Omental fat pad (tissue), 4 donors: ENCODE data around the gene SLAMF9. TPM values are rescaled to one million over a fixed set of nuclear protein-coding genes. Genes with fewer than 3 reads are reported as not detected.
"Not testable (repeated sequence)": the region's sequence is repeated elsewhere in the genome, so short reads cannot be mapped to it uniquely, and the experiment has no call there.

Source experiments
- ATAC-seq: fragments of 150-250 bp; one replicate; pipeline ENCODE4 v1.9.1; 2016; ENCODE audit warnings: mild to moderate bottlenecking, moderate library complexity; ENCODE audit not compliant: low FRiP score
- DNase-seq: peaks from one replicate; pipeline ENCODE4 v3.0.0-alpha.2; 2019; ENCODE audit warnings: low spot score
- total RNA-seq, 4 donors: library from RNA; depleted of rRNA; stranded (reverse); fragments of >200 nt; gene quantifications; one replicate each; pipeline ENCODE4 v1.1.0, GENCODE V29; 2016
- TF ChIP-seq, protein P1 (sequence below), 3 donors: fragments of 450-650 bp; IDR thresholded peaks; one replicate each; pipeline ENCODE4 v1.5.1; 2016 to 2017; ENCODE audit warnings: antibody characterized with exemption in 3 of 3, mild to moderate bottlenecking in 3 of 3, moderate library complexity in 2 of 3

The SLAMF9 gene
- total RNA-seq, 4 donors from 2014 or later = 0.56 to 7.2 (median 1.0) TPM; not detected in 1

DNA sequence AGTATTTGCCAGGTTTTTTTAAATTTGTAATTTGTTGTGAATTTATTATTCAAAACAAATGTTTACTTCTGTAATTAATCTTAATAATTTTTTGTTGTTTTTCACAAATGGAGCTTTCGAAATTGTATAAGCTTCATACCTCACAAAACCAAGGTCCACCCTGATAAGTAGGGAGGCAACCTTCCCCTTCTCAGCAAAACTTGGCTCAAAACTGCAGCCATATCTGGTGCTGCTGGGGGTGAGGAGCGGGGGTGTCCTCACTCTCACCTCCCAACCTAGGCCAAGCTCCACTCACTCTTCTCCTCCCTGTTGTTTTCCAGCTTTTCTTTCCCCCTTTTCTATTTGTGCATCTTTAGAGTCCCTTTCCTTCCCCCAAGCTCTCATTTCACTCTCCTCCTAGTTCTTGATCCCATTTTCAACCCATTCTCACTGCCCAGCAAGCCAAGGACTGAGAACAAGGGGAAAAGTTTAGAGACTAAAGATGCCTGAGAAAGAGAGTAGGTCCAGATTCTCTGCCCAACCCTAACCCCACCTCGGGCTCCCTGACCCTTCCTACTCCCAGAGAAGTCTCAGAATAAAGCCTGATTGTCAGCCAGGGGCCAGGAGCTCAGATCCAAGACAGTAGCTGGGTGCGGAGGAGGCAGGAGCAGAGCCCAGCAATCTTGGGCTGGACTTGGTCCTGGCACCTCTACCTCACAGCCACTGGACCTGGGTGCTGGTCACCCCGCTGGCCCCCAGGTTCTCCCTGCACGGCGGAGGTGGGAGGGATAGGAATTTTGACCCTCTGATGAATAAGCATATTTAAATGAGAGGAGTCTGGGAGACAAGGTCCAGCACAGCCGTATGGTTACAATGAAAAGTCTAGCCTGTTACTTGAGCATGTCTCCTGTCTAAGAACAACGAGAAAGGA lies 45.8 kb downstream of the SLAMF9 start:
- DNase-seq = no peak
- ATAC-seq = no peak
- TF ChIP-seq, protein P1, sequence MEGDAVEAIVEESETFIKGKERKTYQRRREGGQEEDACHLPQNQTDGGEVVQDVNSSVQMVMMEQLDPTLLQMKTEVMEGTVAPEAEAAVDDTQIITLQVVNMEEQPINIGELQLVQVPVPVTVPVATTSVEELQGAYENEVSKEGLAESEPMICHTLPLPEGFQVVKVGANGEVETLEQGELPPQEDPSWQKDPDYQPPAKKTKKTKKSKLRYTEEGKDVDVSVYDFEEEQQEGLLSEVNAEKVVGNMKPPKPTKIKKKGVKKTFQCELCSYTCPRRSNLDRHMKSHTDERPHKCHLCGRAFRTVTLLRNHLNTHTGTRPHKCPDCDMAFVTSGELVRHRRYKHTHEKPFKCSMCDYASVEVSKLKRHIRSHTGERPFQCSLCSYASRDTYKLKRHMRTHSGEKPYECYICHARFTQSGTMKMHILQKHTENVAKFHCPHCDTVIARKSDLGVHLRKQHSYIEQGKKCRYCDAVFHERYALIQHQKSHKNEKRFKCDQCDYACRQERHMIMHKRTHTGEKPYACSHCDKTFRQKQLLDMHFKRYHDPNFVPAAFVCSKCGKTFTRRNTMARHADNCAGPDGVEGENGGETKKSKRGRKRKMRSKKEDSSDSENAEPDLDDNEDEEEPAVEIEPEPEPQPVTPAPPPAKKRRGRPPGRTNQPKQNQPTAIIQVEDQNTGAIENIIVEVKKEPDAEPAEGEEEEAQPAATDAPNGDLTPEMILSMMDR (IDR thresholded peaks at IDR 0.05) = no peak

DNA sequence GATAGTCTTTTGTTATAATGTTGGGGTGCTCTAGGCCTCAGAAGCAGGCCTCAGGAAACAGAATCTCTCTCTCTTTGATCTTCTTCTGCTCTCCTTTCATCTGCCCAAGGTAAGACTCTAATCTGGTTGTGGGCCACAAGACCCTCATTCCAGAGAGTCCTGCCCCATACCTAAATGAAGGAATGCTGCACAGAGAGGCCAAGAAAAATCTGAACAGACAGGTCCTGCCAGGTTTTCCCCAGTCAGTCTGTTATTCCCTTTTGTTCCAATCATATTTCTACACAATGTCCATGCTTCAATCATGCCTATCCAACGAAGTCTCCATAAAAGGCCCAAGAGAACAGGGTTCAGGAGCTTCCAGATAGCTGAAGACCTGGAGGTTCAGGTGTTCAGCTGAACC lies 47.1 kb downstream of the SLAMF9 start:
- ATAC-seq = no peak
- no peak for DNase-seq
- TF ChIP-seq, protein P1 (IDR thresholded peaks at IDR 0.05) = no peak

DNA sequence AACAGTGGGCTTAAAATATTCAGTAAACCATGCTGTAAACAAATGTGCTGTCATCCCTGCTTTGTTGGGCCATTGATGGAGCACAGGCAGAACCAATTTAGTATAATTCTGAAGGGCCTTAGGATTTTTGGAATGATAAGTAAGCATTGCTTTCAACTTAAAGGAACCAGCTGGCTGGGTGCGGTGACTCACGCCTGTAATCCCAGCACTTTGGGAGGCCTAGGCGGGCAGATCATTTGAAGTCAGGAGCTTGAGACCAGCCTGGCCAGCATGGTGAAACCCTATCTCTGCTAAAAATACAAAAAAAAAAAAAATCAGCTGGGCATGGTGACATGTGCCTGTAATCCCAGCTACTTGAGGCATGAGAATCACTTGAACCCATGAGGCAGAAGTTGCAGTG lies 50.0 kb downstream of the SLAMF9 start:
- ATAC-seq, DNase-seq: not testable (repeated sequence)

DNA sequence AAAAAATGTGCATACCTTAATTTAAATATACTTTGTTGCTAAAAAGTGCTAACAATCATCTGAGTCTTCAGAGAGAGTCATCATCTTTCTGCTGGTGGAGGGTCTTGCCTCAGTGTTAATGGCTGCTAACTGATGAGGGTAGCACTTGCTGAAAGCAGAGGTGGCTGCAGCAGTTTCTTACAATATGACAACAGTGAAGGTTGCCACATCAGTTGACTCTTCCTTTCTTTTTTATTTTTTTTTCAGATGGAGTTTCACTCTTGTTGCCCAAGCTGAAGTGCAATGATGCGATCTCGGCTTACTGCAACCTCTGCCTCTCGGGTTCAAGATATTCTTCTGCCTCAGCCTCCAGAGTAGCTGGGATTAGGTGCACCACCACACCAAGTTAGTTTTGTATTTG lies 51.5 kb downstream of the SLAMF9 start:
- TF ChIP-seq, protein P1 (IDR thresholded peaks at IDR 0.05) = no peak
- ATAC-seq (no peak), DNase-seq (no peak)

Other genes starting within 250 kb of the SLAMF9 start
- under 1 TPM in 2 of 4 donors, not detected in 2; 0.38 to 0.96 TPM for gene CRP, start 239.6 kb downstream of the SLAMF9 start, total RNA-seq
- gene DUSP23, start 173.3 kb downstream of the SLAMF9 start, total RNA-seq = 100 to 1,000 TPM in 2 of 4 donors, 10 to 100 TPM in 2; 93.1 to 108 (median 98.6) TPM
- gene FCRL6, start 151.9 kb downstream of the SLAMF9 start, total RNA-seq = 1 to 10 TPM in 3 of 4 donors, under 1 TPM in 1; 0.93 to 1.9 (median 1.4) TPM
- gene SLAMF8, start 127.4 kb downstream of the SLAMF9 start, total RNA-seq = 10 to 100 TPM in 2 of 4 donors, 1 to 10 TPM in 2; 8.9 to 36.0 (median 11.2) TPM
- gene VSIG8, start 91.6 kb downstream of the SLAMF9 start, total RNA-seq = not detected
- gene CFAP45, start 54.1 kb downstream of the SLAMF9 start, total RNA-seq = 1 to 10 TPM in 1 of 4 donors, under 1 TPM in 2, not detected in 1; 0.84 to 5.3 (median 0.95) TPM
- 100 to 1,000 TPM; 242 to 569 (median 258) TPM for gene TAGLN2, start 28.7 kb downstream of the SLAMF9 start, total RNA-seq
- gene IGSF9, start 8.6 kb downstream of the SLAMF9 start, total RNA-seq = 10 to 100 TPM in 1 of 4 donors, 1 to 10 TPM in 2, not detected in 1; 4.3 to 11.0 (median 9.4) TPM
- 1 to 10 TPM; 3.0 to 4.7 (median 4.0) TPM for gene PIGM, start 77.8 kb upstream of the SLAMF9 start, total RNA-seq
- gene KCNJ10, start 115.9 kb upstream of the SLAMF9 start, total RNA-seq = not detected
- not detected for gene KCNJ9, start 127.3 kb upstream of the SLAMF9 start, total RNA-seq
- 10 to 100 TPM; 17.5 to 20.5 (median 18.6) TPM for gene IGSF8, start 144.4 kb upstream of the SLAMF9 start, total RNA-seq
- 10 to 100 TPM; 45.5 to 91.1 (median 76.3) TPM for gene ATP1A2, start 161.5 kb upstream of the SLAMF9 start, total RNA-seq
- 1 to 10 TPM in 1 of 4 donors, under 1 TPM in 1, not detected in 2; 0.47 to 1.6 TPM for gene ATP1A4, start 197.4 kb upstream of the SLAMF9 start, total RNA-seq
- under 1 TPM in 2 of 4 donors, not detected in 2; 0.48 to 0.69 TPM for gene CASQ1, start 236.3 kb upstream of the SLAMF9 start, total RNA-seq